ENCODE data around the gene ETV1.

Gene ETV1

DNA sequence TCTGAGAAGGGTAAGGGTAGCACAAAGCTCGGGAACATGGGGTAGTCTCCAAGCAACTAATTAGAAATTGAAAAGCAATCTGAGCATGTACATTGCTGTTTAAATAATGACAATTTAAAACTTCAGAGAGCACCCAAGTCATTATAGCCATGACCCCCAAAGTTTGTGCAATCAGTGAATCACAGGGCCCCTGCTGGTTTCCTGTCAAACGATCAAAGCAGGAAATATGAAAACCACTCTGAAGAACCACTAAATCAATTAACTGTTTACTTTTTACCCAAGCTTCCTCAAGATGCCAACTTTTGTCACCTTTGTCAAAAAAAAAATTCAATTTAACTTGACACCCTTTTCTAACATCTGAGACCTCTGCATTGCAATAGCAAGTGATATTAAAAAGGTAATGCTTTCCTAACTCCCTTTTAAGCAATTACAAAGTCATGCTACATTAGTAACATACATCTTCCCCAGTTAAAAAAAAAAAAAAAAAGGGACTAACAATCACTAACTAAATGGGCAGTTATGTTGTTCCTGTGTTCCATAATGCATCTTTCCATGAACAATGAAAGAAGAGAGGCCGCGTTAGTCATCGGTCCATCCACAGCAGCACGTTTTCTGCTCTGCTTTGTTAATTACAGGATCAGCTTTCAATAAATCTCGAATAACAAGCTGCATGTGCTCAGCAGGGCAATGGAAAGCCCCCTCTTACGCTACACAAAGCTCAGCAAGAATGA lies 80.6 kb downstream of the ETV1 start:
- TF ChIP-seq, protein P1, sequence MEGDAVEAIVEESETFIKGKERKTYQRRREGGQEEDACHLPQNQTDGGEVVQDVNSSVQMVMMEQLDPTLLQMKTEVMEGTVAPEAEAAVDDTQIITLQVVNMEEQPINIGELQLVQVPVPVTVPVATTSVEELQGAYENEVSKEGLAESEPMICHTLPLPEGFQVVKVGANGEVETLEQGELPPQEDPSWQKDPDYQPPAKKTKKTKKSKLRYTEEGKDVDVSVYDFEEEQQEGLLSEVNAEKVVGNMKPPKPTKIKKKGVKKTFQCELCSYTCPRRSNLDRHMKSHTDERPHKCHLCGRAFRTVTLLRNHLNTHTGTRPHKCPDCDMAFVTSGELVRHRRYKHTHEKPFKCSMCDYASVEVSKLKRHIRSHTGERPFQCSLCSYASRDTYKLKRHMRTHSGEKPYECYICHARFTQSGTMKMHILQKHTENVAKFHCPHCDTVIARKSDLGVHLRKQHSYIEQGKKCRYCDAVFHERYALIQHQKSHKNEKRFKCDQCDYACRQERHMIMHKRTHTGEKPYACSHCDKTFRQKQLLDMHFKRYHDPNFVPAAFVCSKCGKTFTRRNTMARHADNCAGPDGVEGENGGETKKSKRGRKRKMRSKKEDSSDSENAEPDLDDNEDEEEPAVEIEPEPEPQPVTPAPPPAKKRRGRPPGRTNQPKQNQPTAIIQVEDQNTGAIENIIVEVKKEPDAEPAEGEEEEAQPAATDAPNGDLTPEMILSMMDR (IDR thresholded peaks at IDR 0.05; ENCODE audit: low read depth, low read length, missing control alignments), result no peak
- H3K4me3 ChIP-seq (replicated peaks; ENCODE audit: low read depth, low read length), result no peak overlapping the region
- DNase-seq (ENCODE audit: extremely low read depth, low read depth), result no peak

GRCh38 chr7:13907831-13908230 lies 81.6 kb downstream of the ETV1 start:
- TF ChIP-seq, protein P1 (IDR thresholded peaks at IDR 0.05; ENCODE audit: low read depth, low read length, missing control alignments), result no peak
- no peak overlapping the region for H3K4me3 ChIP-seq (replicated peaks; ENCODE audit: low read depth, low read length)
- no peak for DNase-seq (ENCODE audit: extremely low read depth, low read depth)

- TF ChIP-seq, protein P1 (IDR thresholded peaks at IDR 0.05; ENCODE audit: low read depth, low read length, missing control alignments), result no peak
- no peak for DNase-seq (ENCODE audit: extremely low read depth, low read depth)
Measured at GRCh38 chr7:13904689-13905088, 84.8 kb downstream of the ETV1 start.

GRCh38 chr7:13904007-13904406 lies 85.5 kb downstream of the ETV1 start:
- DNase-seq (ENCODE audit: extremely low read depth, low read depth), result no peak
- TF ChIP-seq, protein P1 (IDR thresholded peaks at IDR 0.05; ENCODE audit: low read depth, low read length, missing control alignments), result no peak
- no peak overlapping the region for H3K4me3 ChIP-seq (replicated peaks; ENCODE audit: low read depth, low read length)

More at GRCh38 chr7:13904689-13905088, 84.8 kb downstream of the ETV1 start:
- H3K4me3 ChIP-seq (replicated peaks; ENCODE audit: low read depth, low read length), result no peak overlapping the region

- no peak overlapping the region for H3K4me3 ChIP-seq (replicated peaks; ENCODE audit: low read depth, low read length)
- TF ChIP-seq, protein P1 (IDR thresholded peaks at IDR 0.05; ENCODE audit: low read depth, low read length, missing control alignments), result no peak
- DNase-seq (ENCODE audit: extremely low read depth, low read depth), result no peak
Measured at GRCh38 chr7:13901577-13901976, 87.9 kb downstream of the ETV1 start.

GRCh38 chr7:13898957-13899670 lies 90.4 kb downstream of the ETV1 start:
- H3K4me3 ChIP-seq (replicated peaks; ENCODE audit: low read depth, low read length), result no peak overlapping the region
- DNase-seq (ENCODE audit: extremely low read depth, low read depth), result no peak
- TF ChIP-seq, protein P1 (IDR thresholded peaks at IDR 0.05; ENCODE audit: low read depth, low read length, missing control alignments), result no peak
